ENCODE data around the gene CHID1. TPM values are rescaled to one million over a fixed set of nuclear protein-coding genes. Genes with fewer than 3 reads are reported as not detected.

Gene CHID1
- total RNA-seq, 2 donors from 2014 or later: 46.4 to 113 TPM

DNA sequence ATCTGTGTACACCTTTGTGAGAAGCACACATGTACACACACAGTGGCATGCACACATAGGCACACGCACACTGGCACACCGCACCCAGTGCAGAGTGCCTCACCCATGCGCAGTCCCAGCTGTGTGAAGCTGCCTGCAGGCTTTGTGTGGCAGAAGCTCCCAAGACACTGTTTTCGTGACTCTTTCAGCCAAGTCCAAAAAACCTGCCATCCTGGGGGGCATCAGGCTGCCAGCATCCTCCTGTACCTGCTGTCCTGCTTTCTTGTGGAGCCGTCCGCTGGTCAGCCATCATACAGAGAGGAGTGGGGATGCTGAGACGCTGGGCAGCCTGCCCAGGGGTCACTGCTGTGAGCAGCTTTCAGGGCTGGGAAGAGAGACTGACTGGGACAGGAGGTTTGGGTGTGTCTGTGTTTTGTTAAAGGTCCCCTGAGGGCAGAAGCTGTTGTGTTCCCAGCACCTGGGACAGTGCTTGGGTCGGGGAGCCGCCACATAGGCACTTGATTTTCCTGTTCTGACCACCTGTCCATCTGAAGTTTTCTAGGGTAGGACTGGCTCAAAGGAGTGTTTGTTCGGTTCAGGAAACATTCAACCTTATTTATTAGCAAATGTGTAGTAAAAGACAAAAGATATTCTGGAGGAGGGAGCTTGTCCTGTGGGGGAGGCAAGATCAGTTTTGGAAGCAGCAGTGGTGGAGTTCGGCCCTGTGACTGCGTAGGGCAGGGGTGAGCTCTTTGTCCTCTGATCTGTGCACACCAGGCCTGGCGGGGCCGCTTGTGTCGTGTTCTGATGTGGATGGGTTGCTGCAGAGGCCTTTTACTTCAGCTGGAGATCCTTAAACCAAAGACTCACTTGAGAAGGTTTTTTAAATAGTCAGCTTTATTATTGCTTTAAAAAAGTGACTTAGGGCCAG is 44.8 kb upstream of the CHID1 start:
- TF ChIP-seq, protein P1, sequence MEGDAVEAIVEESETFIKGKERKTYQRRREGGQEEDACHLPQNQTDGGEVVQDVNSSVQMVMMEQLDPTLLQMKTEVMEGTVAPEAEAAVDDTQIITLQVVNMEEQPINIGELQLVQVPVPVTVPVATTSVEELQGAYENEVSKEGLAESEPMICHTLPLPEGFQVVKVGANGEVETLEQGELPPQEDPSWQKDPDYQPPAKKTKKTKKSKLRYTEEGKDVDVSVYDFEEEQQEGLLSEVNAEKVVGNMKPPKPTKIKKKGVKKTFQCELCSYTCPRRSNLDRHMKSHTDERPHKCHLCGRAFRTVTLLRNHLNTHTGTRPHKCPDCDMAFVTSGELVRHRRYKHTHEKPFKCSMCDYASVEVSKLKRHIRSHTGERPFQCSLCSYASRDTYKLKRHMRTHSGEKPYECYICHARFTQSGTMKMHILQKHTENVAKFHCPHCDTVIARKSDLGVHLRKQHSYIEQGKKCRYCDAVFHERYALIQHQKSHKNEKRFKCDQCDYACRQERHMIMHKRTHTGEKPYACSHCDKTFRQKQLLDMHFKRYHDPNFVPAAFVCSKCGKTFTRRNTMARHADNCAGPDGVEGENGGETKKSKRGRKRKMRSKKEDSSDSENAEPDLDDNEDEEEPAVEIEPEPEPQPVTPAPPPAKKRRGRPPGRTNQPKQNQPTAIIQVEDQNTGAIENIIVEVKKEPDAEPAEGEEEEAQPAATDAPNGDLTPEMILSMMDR (IDR thresholded peaks at IDR 0.05): no peak
- Histone ChIP-seq H3K27me3 (no peaks in the 10 kb centered on the region), H3K4me1 (peaks cover 27% of the 10 kb centered on the region), H3K9ac (ENCODE audit: low read depth in 2 of 2, low read length in 2 of 2) (peak overlapping the region in 1 of 2 donors; percentile 71), H3K36me3 (no peaks in the 10 kb centered on the region), H3K4me3 (no peak overlapping the region), H3K27ac (peak overlapping the region; percentile 47), H3K9me3 (no peaks in the 10 kb centered on the region)
- intact Hi-C loops (cut with DNase I): no loop called here
- DNase-seq: peak; percentile 62

DNA sequence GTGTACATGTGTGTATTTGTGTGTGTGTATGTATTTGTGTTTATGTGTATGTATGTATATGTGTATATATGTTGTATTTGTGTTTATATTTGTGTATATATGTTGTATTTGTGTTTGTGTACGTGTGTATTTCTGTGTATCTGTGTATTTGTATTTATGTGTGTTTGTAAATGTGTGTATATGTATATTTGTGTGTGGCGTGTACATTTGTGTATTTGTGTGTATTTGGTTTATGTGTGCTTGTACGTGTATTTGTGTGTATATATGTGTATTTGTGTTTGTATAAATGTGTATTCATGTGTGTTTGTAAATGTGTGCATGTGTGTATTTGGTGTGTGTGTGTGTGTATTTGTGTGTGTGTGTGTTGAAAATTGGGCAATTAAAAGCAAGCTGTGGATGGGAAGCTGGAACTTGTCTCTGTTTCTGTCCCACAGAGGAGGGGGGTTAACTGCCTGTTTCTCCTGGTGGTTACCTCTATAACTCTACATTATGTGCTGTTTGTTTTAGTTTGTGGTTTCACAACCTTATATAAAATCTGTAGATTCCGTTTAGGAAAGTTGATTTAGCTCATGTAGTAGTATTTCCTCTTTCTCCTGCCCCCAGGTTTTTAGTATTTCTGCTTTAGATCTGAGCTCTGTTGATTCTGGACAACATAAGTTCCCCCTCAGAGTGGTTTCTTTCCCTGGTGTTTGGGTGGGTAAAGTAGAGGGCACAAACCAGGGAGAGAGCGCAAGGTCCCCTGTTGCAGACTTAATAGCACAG is 44.0 kb upstream of the CHID1 start:
- TF ChIP-seq, protein P1 (IDR thresholded peaks at IDR 0.05): no peak
- no peak overlapping the region for H3K27ac ChIP-seq
- intact Hi-C loops (cut with DNase I): no loop called here
- no peak overlapping the region for H3K4me3 ChIP-seq
- H3K4me1 ChIP-seq: peaks cover 27% of the 10 kb centered on the region
- no peaks in the 10 kb centered on the region for H3K27me3 ChIP-seq
- no peaks in the 10 kb centered on the region for H3K9me3 ChIP-seq
- H3K9ac ChIP-seq (ENCODE audit: low read depth in 2 of 2, low read length in 2 of 2): peak overlapping the region in 1 of 2 donors; percentile 71
- no peaks in the 10 kb centered on the region for H3K36me3 ChIP-seq
- DNase-seq: no peak

DNA sequence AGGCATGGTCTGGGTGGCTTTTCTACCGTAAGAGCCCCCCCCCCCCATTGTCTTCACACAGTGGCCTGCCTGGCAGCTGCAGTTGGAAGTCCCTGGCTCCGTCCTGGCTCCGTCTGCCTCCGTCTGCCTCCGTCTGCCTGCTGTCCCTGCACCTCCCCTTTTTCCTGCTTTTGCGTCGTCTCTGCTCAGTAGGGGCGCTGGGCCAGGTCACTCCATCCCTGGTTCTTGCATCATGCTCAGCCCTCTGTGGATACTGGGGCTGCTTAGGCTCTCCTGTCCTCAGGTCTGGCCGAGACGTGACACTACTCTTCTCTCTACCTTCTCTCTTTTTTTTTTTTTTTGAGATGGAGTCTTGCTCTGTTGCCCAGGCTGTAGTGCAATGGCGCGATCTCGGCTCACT is 42.9 kb upstream of the CHID1 start:
- intact Hi-C loops (cut with DNase I): no loop called here
- TF ChIP-seq, protein P1 (IDR thresholded peaks at IDR 0.05): no peak
- no peak overlapping the region for H3K4me3 ChIP-seq
- peaks cover 27% of the 10 kb centered on the region for H3K4me1 ChIP-seq
- H3K27ac ChIP-seq: no peak overlapping the region
- H3K36me3 ChIP-seq: no peaks in the 10 kb centered on the region
- no peaks in the 10 kb centered on the region for H3K9me3 ChIP-seq
- no peak overlapping the region for H3K9ac ChIP-seq (ENCODE audit: low read depth in 2 of 2, low read length in 2 of 2)
- no peaks in the 10 kb centered on the region for H3K27me3 ChIP-seq
- DNase-seq: no peak

DNA sequence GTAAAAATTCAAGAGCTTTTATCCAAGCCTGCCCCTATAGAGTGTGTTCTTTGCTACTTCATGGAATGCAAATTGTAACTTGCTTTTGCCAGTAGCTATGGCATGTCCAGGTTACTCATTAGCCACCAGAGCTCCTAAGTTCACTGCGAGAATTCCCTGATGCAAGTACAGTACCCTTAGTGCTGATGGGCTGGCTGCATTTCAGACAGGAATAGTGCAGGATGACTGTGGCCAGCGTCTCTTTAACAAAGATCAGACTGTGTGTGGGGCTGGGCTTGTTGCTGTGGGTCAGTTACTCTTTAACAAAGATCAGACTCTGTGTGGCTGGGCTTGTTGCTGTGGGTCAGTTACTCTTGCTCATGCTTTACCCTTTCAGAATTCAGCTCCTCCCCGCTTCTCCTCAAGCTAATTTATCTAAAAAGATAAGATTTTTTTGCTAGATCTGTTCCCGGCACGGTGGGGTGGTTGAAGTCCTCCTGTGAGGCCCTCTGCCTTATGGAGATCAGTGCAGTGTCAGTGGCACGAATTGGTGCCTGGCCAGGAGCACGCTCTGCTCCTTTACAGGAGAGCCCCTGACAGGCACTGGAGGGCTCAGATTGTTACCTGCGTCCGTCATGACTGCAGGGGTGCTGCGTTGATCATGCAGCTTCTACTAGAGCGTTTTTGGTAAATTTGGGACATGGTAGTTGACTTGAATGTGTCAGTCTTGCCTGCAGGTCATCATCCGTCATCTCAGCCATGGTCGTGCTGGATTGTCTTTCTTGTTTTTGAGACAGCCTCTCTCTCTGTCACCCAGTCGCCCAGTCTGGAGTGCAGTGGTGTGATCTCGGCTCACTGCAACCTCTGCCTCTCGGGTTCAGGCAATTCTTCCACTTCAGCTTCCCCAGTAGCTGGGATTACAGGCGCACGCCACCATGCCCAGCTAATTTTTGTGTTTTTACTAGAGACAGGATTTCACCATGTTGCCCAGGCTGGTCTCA is 42.1 kb upstream of the CHID1 start:
- no peaks in the 10 kb centered on the region for H3K9me3 ChIP-seq
- H3K36me3 ChIP-seq: no peaks in the 10 kb centered on the region
- peak overlapping the region; percentile 70 for H3K27ac ChIP-seq
- intact Hi-C loops (cut with DNase I): no loop called here
- TF ChIP-seq, protein P1 (IDR thresholded peaks at IDR 0.05): no peak
- H3K4me1 ChIP-seq: peaks cover 27% of the 10 kb centered on the region
- DNase-seq: peak; percentile 86
- H3K27me3 ChIP-seq: no peaks in the 10 kb centered on the region
- H3K4me3 ChIP-seq: no peak overlapping the region
- peak overlapping the region; percentile 43 to 67 for H3K9ac ChIP-seq (ENCODE audit: low read depth in 2 of 2, low read length in 2 of 2)

DNA sequence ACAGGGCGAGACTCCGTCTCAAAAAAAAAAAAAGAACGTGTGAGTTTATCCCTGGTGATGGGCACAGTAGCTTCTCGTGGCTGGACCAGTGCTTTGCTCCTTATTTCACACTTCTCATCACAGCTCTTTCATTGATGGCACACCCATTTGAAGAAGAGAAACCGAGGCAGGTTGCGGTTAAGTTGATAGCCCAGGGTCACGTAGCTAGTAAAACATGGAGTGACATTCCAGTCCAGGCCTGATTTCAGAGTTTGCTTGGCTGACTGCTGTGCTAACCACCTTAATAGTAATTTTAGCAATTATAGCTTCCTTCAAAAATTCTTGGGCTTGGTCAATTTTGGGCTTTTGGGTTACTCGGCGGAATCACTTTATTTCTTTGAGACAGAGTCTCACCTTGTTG is 40.9 kb upstream of the CHID1 start:
- Histone ChIP-seq H3K4me1 (peaks cover 27% of the 10 kb centered on the region), H3K9me3 (no peaks in the 10 kb centered on the region), H3K9ac (ENCODE audit: low read depth in 2 of 2, low read length in 2 of 2) (no peak overlapping the region), H3K27ac (peak overlapping the region; percentile 70), H3K27me3 (no peaks in the 10 kb centered on the region), H3K36me3 (no peaks in the 10 kb centered on the region), H3K4me3 (no peak overlapping the region)
- DNase-seq: no peak
- intact Hi-C loops (cut with DNase I): no loop called here
- TF ChIP-seq, protein P1 (IDR thresholded peaks at IDR 0.05): no peak

Data from colonic mucosa (tissue), 4 donors.